Inferior parietal cortex (tissue), 1 donor: ENCODE measurements around the gene VGF.
"Not testable (repeated sequence)": the region's sequence is repeated elsewhere in the genome, so short reads cannot be mapped to it uniquely, and the experiment has no call there.

ENCODE experiments used
- DNase-seq: peaks from one replicate; pipeline ENCODE4 v3.0.0-alpha.2; 2016; ENCODE audit errors: extremely low spot score

The VGF gene

DNA sequence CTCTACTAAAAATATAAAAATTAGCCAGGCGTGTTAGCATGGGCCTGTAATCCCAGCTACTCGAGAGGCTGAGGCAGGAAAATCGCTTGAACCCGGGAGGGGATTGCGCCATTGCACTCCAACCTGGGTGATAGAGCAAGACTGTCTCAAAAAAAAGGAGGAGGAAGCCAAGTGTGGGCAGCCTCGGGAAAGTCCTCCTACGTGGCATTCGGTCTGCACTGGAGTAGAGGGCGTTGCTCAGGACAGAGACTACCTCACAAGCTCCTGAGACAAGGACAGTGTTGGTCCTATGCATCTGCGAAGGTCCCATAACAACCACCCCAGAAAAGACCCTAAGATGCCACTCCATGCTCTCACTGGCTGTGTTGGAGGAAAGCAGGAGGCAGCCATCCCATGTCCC lies 48.5 kb downstream of the VGF start:
- no peak for DNase-seq

DNA sequence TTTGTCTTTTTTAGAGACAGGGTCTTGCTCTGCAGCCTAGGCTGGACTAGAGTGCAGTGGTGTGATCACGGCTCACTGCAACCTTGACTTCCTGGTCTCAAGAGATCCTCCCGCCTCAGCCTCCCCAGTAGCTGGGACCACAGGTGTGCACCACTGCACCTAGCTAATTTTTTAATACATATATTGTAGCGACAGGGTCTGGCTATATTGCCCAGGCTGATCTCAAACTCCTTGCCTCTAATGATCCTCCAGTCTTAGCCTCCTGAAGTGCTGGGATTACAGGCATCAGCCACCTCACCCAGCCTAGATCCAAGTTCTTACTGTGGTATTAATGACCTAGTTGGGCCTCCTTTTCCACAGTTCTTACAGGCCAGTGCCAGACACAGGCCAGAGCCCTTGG lies 50.2 kb downstream of the VGF start:
- no peak for DNase-seq

DNA sequence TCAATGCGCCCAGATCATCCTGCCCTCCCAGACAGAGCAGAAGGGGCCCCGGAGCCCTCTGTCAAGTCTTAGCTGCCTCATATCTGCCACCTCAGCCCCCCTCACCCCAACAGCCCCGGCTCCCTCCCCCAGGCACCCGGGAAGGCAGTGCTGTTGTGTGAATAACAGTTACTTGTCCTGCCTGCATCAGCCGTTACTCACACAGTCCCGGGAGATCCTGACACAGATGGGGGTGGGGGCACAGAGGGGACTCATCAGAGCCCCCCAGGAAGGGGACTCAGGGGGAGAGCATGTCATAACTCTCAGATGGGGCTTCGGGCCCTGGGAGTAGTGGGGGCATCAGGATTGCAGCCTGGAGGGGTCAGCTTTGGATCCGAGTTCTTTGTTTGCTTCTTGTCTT lies 50.9 kb downstream of the VGF start:
- no peak for DNase-seq

DNA sequence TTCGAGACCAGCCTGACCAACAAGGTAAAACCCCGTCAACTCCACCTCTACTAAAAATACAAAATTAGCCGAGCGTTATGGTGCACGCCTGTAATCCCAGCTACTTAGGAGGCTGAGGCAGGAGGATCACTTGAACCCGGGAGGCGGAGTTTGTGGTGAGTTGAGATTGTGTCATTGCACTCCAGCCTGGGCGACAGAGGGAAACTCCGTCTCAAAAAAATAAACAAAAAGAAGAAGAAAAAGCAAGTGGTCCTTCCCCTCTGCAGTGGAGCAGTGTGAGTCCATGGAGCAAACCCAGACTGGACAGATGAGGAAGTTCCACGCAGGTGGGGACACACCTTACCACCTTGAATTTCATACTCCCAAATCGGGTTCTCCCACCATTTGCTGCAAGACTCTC lies 51.5 kb downstream of the VGF start:
- no peak for DNase-seq

DNA sequence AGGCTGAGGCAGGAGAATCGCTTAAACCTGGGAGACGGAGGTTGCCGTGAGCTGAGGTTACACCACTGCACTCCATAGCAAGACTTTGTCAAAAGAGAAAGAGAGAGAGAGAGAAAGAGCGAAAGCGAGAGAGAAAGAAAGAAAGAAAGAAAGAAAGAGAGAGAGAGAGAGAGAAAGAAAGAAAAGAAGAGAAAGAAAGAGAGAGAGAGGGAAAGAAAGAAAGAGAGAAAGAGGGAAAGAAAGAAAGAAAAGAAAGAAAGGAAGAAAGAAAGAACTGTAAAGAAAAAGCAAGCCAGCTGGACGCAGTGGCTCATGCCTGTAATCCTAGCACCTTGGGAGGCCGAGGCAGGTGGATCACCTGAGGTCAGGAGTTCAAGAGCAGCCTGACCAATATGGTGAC lies 52.2 kb downstream of the VGF start:
- DNase-seq, result not testable (repeated sequence)
